K562 (cell line): ENCODE results near the gene OLFM3. TPM values are rescaled to one million over a fixed set of nuclear protein-coding genes. Genes with fewer than 3 reads are reported as not detected.

ENCODE experiments used
- ATAC-seq: fragments of 200-7000 bp; cut with Tn5 transposase; 3 replicates; pipeline ENCODE4 v1.9.1; 2020; ENCODE audit warnings: moderate library complexity
- BruUV-seq: library from RNA; stranded (reverse); fragments of 400-500 nt; replicated peaks from 2 replicates; lab custom pipeline; 2021; lab: Mats Ljungman, UMichigan
- CTCF ChIA-PET: fragments of 300-600 bp; formaldehyde crosslinking; extraction: SDS; loops from one replicate; lab custom pipeline; 2021; ENCODE audit warnings: low intra/inter-chr PET ratio; lab: Yijun Ruan, JAX
- POLR2A ChIA-PET: fragments of 300-600, 350-650 bp; sonication (Branson Sonifier 250); formaldehyde crosslinking; extraction: SDS; loops from one replicate; lab custom pipeline; 2021; ENCODE audit warnings: antibody characterized with exemption, inconsistent platforms; lab: Yijun Ruan, JAX
- DNase-seq, 4 experiments: peaks; one replicate each; pipeline versions ENCODE4 v3.0.0 to v3.0.0-alpha.2; 2011 to 2018; ENCODE audit warnings: low spot score in 3 of 4, mixed read lengths in 3 of 4; ENCODE audit errors: extremely low read depth in 1 of 4
- FAIRE-seq: peaks from 2 replicates; lab custom pipeline; 2011; peaks lifted over from hg19 to GRCh38; lab: Jason Lieb, UNC
- H2AFZ ChIP-seq: 2 replicates; pipeline ENCODE4 v1.6.0; 2011; ENCODE audit warnings: low read depth, low read length, control low read depth, inconsistent platforms
- H3K27ac ChIP-seq: fragments of 200-600 bp; 3 replicates; pipeline ENCODE4 v1.8.0; 2011; ENCODE audit warnings: low read depth, mild to moderate bottlenecking, control low read depth, inconsistent platforms, low read length, moderate library complexity, mixed read lengths; ENCODE audit errors: extremely low read depth
- H3K27me3 ChIP-seq, 2 experiments: fragments of 300-600 bp in 1 of 2; 2 replicates in 1 of 2; 3 replicates in 1 of 2; pipeline versions ENCODE4 v1.6.0 to v1.8.0; 2011; ENCODE audit warnings: inconsistent platforms in 2 of 2, low read length in 2 of 2, mild to moderate bottlenecking in 1 of 2, mixed read lengths in 1 of 2, moderate library complexity in 1 of 2; ENCODE audit not compliant: control insufficient read depth in 2 of 2, insufficient read depth in 2 of 2
- H3K36me3 ChIP-seq: fragments of 300-600 bp; 3 replicates; pipeline ENCODE4 v1.8.0; 2011; ENCODE audit warnings: mild to moderate bottlenecking, low read length, inconsistent platforms; ENCODE audit not compliant: control insufficient read depth, insufficient read depth
- H3K4me1 ChIP-seq, 2 experiments: fragments of 200-600 bp in 1 of 2; replicated peaks in 1 of 2; 2 replicates in 1 of 2; 3 replicates in 1 of 2; pipeline versions ENCODE4 v1.5.1 to v1.8.0; 2011; ENCODE audit warnings: inconsistent platforms in 2 of 2, low read length in 2 of 2, mild to moderate bottlenecking in 1 of 2, mixed read lengths in 1 of 2, moderate library complexity in 1 of 2; ENCODE audit not compliant: control insufficient read depth in 2 of 2, insufficient read depth in 2 of 2
- H3K4me2 ChIP-seq: 2 replicates; pipeline ENCODE4 v1.6.1; 2011; ENCODE audit warnings: low read length, control low read depth, inconsistent platforms, mixed read lengths; ENCODE audit not compliant: insufficient read depth
- H3K4me3 ChIP-seq: fragments of 200-600 bp; sonication (generic), shearing (Covaris generic); 2 replicates; pipeline ENCODE4 v1.5.1; 2016; ENCODE audit warnings: control low read depth, inconsistent platforms
- H3K79me2 ChIP-seq: fragments of 200-600 bp; 3 replicates; pipeline ENCODE4 v1.8.0; 2011; ENCODE audit warnings: low read length, inconsistent platforms; ENCODE audit not compliant: control insufficient read depth, insufficient read depth
- H3K9ac ChIP-seq, 2 experiments: 2 replicates each; pipeline versions ENCODE4 v1.6.0 to v1.6.1; 2011; ENCODE audit warnings: low read depth in 2 of 2, low read length in 2 of 2, control low read depth in 1 of 2, inconsistent platforms in 1 of 2, mild to moderate bottlenecking in 1 of 2, mixed read lengths in 1 of 2; ENCODE audit not compliant: insufficient read depth in 1 of 2
- H3K9me1 ChIP-seq: one replicate; pipeline ENCODE4 v1.6.0; 2011; ENCODE audit warnings: inconsistent platforms, mild to moderate bottlenecking, low read length, moderate library complexity; ENCODE audit not compliant: control insufficient read depth, insufficient read depth
- H3K9me3 ChIP-seq: replicated peaks from 2 replicates; pipeline ENCODE4 v1.5.1; 2011; ENCODE audit warnings: low read depth, low read length, inconsistent platforms; ENCODE audit not compliant: control insufficient read depth, insufficient read depth
- H4K20me1 ChIP-seq: replicated peaks from 2 replicates; pipeline ENCODE4 v1.6.1; 2011; ENCODE audit warnings: low read length, inconsistent platforms, mixed read lengths; ENCODE audit not compliant: control insufficient read depth, insufficient read depth
- CBX5 ChIP-seq: IDR thresholded peaks from 2 replicates; pipeline ENCODE4 v1.6.1; 2014; ENCODE audit warnings: low read depth, borderline replicate concordance
- FOXM1 ChIP-seq, 2 experiments: fragments of 450-650 bp in 1 of 2; sonication (generic) in 1 of 2; formaldehyde crosslinking in 1 of 2; IDR thresholded peaks; 2 replicates each; pipeline versions ENCODE4 v1.6.1 to v1.9.0; 2017 to 2022; ENCODE audit warnings: low read depth in 2 of 2, mild to moderate bottlenecking in 2 of 2, missing genetic modification reagents in 1 of 2, moderate library complexity in 1 of 2
- NONO ChIP-seq, 2 experiments: fragments of 200-400 bp in 1 of 2; fragments of 450-650 bp in 1 of 2; formaldehyde crosslinking in 1 of 2; IDR thresholded peaks; 2 replicates each; pipeline ENCODE4 v1.6.1; 2017; ENCODE audit warnings: low read depth in 2 of 2, mild to moderate bottlenecking in 2 of 2, moderate library complexity in 2 of 2, low read length in 1 of 2
- PRPF4 ChIP-seq: fragments of 200-400 bp; formaldehyde crosslinking; IDR thresholded peaks from one replicate; pipeline ENCODE4 v1.6.1; 2017; ENCODE audit warnings: low read length, low read depth, mild to moderate bottlenecking; ENCODE audit not compliant: insufficient read depth, poor library complexity, severe bottlenecking
- WHSC1 ChIP-seq: IDR thresholded peaks from one replicate; pipeline ENCODE4 v1.6.1; 2012; ENCODE audit warnings: low read length, control low read depth, inconsistent platforms
- ZNF695 ChIP-seq: fragments of 450-650 bp; formaldehyde crosslinking; IDR thresholded peaks from 2 replicates; pipeline ENCODE4 v1.4.0; 2020; ENCODE audit warnings: mild to moderate bottlenecking, moderate library complexity
- WGBS: fragments of 100-300 bp; shearing (Covaris generic); methylation state at CpG from one replicate; pipeline ENCODE4 v1.1.6; 2016; ENCODE audit warnings: low coverage, mixed read lengths; ENCODE audit not compliant: insufficient coverage; ENCODE audit errors: missing lambda C conversion rate; 5-methylcytosine and 5-hydroxymethylcytosine counted together
- in situ Hi-C: fragments of 300-500 bp; cut with MboI; formaldehyde crosslinking; loops from 4 replicates; pipeline ENCODE4 v1.15.0; 2018; ENCODE audit warnings: inconsistent platforms, mixed read lengths
- intact Hi-C: fragments of 100-400 bp; cut with micrococcal nuclease; formaldehyde crosslinking; loops from 2 replicates; pipeline ENCODE4 v1.14.2; 2022
- polyA plus RNA-seq, 8 experiments: library from polyadenylated mRNA; depleted of rRNA in 4 of 8; stranded (reverse) in 5 of 8; unstranded in 3 of 8; fragments of >200 nt; fragmentation: Nextera tagmentation in 2 of 8; fragmentation: Illumina TruSeq in 1 of 8; extraction: Ambion mirVana in 2 of 8; extraction: Trizol in 1 of 8; gene quantifications; 2 replicates each; pipeline versions ENCODE4 v1.2.1 to v1.2.3, GENCODE V29; 2011 to 2014; ENCODE audit warnings: inconsistent platforms in 1 of 8, missing spikeins in 1 of 8
- total RNA-seq, 7 experiments: library from RNA; depleted of rRNA in 6 of 7; stranded (reverse); fragments of >200 nt in 6 of 7; fragmentation: Illumina TruSeq in 2 of 7; extraction: Trizol in 2 of 7; gene quantifications; 2 replicates each; pipeline versions ENCODE4 v1.2.1 to v1.2.3, GENCODE V29; 2011 to 2021; ENCODE audit warnings: low replicate concordance in 1 of 7
- TF ChIP-seq, protein P1 (sequence below): fragments of 200-800 bp; sonication (Bioruptor generic); IDR thresholded peaks from 2 replicates; pipeline ENCODE4 v1.6.1; 2016; ENCODE audit warnings: missing genetic modification characterization, missing compliant biosample characterization

Gene OLFM3
- total and polyA plus RNA-seq, 9 of the 15 experiments (the other 6 are each of a cell fraction or from before 2014, with no cell fraction given), result 0.07 TPM; not detected in 8

DNA sequence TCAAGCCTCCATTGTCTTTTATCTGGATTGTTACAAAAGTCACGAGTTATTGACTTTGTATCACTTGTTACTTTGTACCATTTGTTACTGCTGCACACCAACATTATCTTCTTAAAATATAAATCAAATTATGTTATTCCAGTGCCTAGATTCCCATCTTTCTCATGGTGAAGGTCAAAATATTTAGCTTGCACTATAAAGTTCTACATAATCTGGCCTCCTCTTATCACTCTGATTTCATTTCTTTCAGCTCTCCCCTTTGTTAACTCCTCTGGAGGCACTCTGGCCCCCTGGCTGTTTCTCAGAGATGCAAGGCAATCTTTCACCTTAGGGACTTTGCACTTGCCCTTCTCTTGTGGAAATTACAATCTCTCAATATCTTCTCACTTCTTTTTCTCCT lies 143.8 kb downstream of the OLFM3 start:
- H3K79me2 ChIP-seq, result no peaks in the 10 kb centered on the region
- BruUV-seq, result no TSS peak
- FAIRE-seq, result no peak
- no peak overlapping the region for H2AFZ ChIP-seq
- ChIA-PET POLR2A (no interaction called here), CTCF (no interaction called here)
- no peak overlapping the region for H3K4me2 ChIP-seq
- no peaks in the 10 kb centered on the region for H3K36me3 ChIP-seq
- no peaks in the 10 kb centered on the region for H3K9me1 ChIP-seq
- H3K9me3 ChIP-seq, result 0 out of 2 replicates have a peak, but pooled peaks cover 2% of the 10 kb centered on the region
- intact Hi-C loops (no loop called here), in situ Hi-C loops (no loop called here)
- H3K4me1 ChIP-seq, result no peaks in the 10 kb centered on the region
- H4K20me1 ChIP-seq, result no peaks in the 10 kb centered on the region
- DNase-seq, result no peak
- no peak overlapping the region for H3K4me3 ChIP-seq
- no peak overlapping the region for H3K9ac ChIP-seq
- 4% methylated on average over 1 of the region's 1 CpG for WGBS
- no peaks in the 10 kb centered on the region for H3K27me3 ChIP-seq
- ATAC-seq, result no peak
- no peak overlapping the region for H3K27ac ChIP-seq
- TF ChIP-seq PRPF4 (no peak), CBX5 (no peak), NONO (IDR thresholded peaks at IDR 0.05; ENCODE audit: low read depth in 2 of 2, low read length in 1 of 2) (no peak), ZNF695 (CRISPR knock-in tag) (no peak), FOXM1 (IDR thresholded peaks at IDR 0.05; ENCODE audit: low read depth) (no peak), FOXM1 (CRISPR knock-in tag; IDR thresholded peaks at IDR 0.05; ENCODE audit: low read depth) (no peak), WHSC1 (no peak)
- TF ChIP-seq, protein P1, sequence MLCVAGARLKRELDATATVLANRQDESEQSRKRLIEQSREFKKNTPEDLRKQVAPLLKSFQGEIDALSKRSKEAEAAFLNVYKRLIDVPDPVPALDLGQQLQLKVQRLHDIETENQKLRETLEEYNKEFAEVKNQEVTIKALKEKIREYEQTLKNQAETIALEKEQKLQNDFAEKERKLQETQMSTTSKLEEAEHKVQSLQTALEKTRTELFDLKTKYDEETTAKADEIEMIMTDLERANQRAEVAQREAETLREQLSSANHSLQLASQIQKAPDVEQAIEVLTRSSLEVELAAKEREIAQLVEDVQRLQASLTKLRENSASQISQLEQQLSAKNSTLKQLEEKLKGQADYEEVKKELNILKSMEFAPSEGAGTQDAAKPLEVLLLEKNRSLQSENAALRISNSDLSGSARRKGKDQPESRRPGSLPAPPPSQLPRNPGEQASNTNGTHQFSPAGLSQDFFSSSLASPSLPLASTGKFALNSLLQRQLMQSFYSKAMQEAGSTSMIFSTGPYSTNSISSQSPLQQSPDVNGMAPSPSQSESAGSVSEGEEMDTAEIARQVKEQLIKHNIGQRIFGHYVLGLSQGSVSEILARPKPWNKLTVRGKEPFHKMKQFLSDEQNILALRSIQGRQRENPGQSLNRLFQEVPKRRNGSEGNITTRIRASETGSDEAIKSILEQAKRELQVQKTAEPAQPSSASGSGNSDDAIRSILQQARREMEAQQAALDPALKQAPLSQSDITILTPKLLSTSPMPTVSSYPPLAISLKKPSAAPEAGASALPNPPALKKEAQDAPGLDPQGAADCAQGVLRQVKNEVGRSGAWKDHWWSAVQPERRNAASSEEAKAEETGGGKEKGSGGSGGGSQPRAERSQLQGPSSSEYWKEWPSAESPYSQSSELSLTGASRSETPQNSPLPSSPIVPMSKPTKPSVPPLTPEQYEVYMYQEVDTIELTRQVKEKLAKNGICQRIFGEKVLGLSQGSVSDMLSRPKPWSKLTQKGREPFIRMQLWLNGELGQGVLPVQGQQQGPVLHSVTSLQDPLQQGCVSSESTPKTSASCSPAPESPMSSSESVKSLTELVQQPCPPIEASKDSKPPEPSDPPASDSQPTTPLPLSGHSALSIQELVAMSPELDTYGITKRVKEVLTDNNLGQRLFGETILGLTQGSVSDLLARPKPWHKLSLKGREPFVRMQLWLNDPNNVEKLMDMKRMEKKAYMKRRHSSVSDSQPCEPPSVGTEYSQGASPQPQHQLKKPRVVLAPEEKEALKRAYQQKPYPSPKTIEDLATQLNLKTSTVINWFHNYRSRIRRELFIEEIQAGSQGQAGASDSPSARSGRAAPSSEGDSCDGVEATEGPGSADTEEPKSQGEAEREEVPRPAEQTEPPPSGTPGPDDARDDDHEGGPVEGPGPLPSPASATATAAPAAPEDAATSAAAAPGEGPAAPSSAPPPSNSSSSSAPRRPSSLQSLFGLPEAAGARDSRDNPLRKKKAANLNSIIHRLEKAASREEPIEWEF (CRISPR knock-in tag), result no peak
